ENCODE measurements around the gene AMER1. TPM values are rescaled to one million over a fixed set of nuclear protein-coding genes. Genes with fewer than 3 reads are reported as not detected.

AMER1 gene
- total and polyA plus RNA-seq, 2 of the 8 experiments (the other 6 are each of a cell fraction or from before 2014, with no cell fraction given) = 3.3 to 9.4 TPM

DNA sequence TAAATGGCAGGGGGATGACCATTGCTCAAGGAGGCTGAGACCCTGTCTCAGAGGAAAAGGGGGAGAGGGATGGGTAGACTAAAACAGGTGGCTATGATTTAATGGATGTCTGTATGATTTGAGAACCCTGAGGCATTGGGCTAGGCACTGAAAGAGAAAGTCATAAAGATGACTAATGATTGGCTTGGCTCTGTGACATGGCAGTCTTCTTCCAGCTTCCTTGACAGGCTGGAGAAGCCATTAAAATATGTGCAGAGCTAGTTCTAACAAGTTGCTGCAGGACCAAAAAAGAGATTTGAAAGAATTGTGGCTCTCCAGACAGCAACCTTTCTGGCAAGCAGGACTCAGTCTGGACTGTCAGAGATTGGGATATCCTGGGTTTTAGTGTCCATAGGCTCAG lies 53.6 kb downstream of the AMER1 start:
- H4K8ac ChIP-seq (ENCODE audit: extremely low read depth, insufficient read depth, low read length) = no peak overlapping the region
- no peaks in the 10 kb centered on the region for H4K20me1 ChIP-seq (replicated peaks in 1 of 2; ENCODE audit: control insufficient read depth in 1 of 2, insufficient read depth in 2 of 2, low read length in 2 of 2)
- no peak overlapping the region for H2BK120ac ChIP-seq (replicated peaks; ENCODE audit: low read depth, low read length)
- no peak overlapping the region for H3K27ac ChIP-seq (ENCODE audit: low read depth, low read length)
- no peak for FAIRE-seq
- no peak overlapping the region for H2BK5ac ChIP-seq (ENCODE audit: low read depth, low read length)
- no peak overlapping the region for H2BK20ac ChIP-seq (ENCODE audit: low read length)
- no peaks in the 10 kb centered on the region for H3K27me3 ChIP-seq (replicated peaks in 1 of 4; ENCODE audit: control insufficient read depth in 3 of 4, extremely low read depth in 1 of 4, insufficient read depth in 3 of 4, low read length in 3 of 4)
- H3K9ac ChIP-seq (replicated peaks in 1 of 4; ENCODE audit: extremely low read depth in 1 of 4, low read depth in 3 of 4, low read length in 3 of 4) = no peak overlapping the region
- H3K23ac ChIP-seq (ENCODE audit: insufficient read length) = no peak overlapping the region
- no peaks in the 10 kb centered on the region for H3K79me2 ChIP-seq (ENCODE audit: control insufficient read depth in 1 of 2, insufficient read depth in 2 of 2, low read length in 2 of 2)
- H2BK12ac ChIP-seq (ENCODE audit: low read depth, low read length) = no peak overlapping the region
- no peak overlapping the region for H3K18ac ChIP-seq (ENCODE audit: extremely low read depth, low read length)
- H2AFZ ChIP-seq (ENCODE audit: low read length) = no peak overlapping the region
- H3K4me2 ChIP-seq (ENCODE audit: insufficient read depth in 1 of 2, low read depth in 2 of 2, low read length in 2 of 2) = no peak overlapping the region
- H3K14ac ChIP-seq (ENCODE audit: insufficient read length) = no peak overlapping the region
- H3K9me3 ChIP-seq (ENCODE audit: insufficient read depth in 2 of 2, low read depth in 1 of 2, low read length in 1 of 2) = peaks cover 2 to 10% of the 10 kb centered on the region in 2 experiments; a peak in 1 of 4 replicates
- no peak overlapping the region for H3K4ac ChIP-seq (replicated peaks; ENCODE audit: insufficient read length, low read depth, low read length)
- no peak overlapping the region for H2BK15ac ChIP-seq (ENCODE audit: low read length)
- H3K4me1 ChIP-seq (replicated peaks in 1 of 4; ENCODE audit: control insufficient read depth in 3 of 4, insufficient read depth in 4 of 4, low read length in 3 of 4) = peaks cover 0 to 2% (median 0%) of the 10 kb centered on the region in 4 experiments; a peak in 2 of 7 replicates
- no peaks in the 10 kb centered on the region for H3K36me3 ChIP-seq (ENCODE audit: control insufficient read depth in 2 of 4, insufficient read depth in 4 of 4, low read length in 3 of 4)
- H3K4me3 ChIP-seq (ENCODE audit: extremely low read depth in 1 of 4, insufficient read depth in 2 of 4, low read depth in 3 of 4, low read length in 4 of 4) = no peak overlapping the region
- H2AK5ac ChIP-seq (ENCODE audit: low read depth, low read length) = no peak overlapping the region
- H4K5ac ChIP-seq (ENCODE audit: insufficient read length, low read depth, low read length) = no peak overlapping the region
- no peaks in the 10 kb centered on the region for H3K79me1 ChIP-seq (ENCODE audit: low read depth, low read length)
- H4K91ac ChIP-seq (replicated peaks; ENCODE audit: insufficient read length, low read length) = no peak overlapping the region
- no peak overlapping the region for H3K56ac ChIP-seq (replicated peaks; ENCODE audit: insufficient read length, low read depth, low read length)
- POLR2A ChIA-PET (ENCODE audit: partially characterized antibody) = no interaction called here
- no peaks in the 10 kb centered on the region for H3K23me2 ChIP-seq (ENCODE audit: low read depth, low read length)
- DNase-seq (ENCODE audit: low read depth in 1 of 2, low spot score in 2 of 2) = no peak
- CTCF ChIA-PET (ENCODE audit: partially characterized antibody) = interaction anchor here (1.8 kb wide), 1 partner anchor 55 kb away, joined by 5 read pairs; no protein-coding TSS in a partner anchor
- no peak for TF ChIP-seq JUND (IDR thresholded peaks at IDR 0.05; ENCODE audit: low read length)
- no peak for TF ChIP-seq JUN (IDR thresholded peaks at IDR 0.05; ENCODE audit: low read depth, low read length)
- no peak for TF ChIP-seq SIX5 (IDR thresholded peaks at IDR 0.05; ENCODE audit: low read depth, low read length)
- no peak for TF ChIP-seq E2F6 (IDR thresholded peaks at IDR 0.05)
- TF ChIP-seq CEBPB (IDR thresholded peaks at IDR 0.05; ENCODE audit: low read depth, low read length) = no peak
- TF ChIP-seq RFX5 (IDR thresholded peaks at IDR 0.05; ENCODE audit: borderline replicate concordance, low read depth, low read length) = no peak
- TF ChIP-seq CTBP2 (IDR thresholded peaks at IDR 0.05; ENCODE audit: borderline replicate concordance, insufficient read depth, insufficient read length, low read length) = no peak
- no peak for TF ChIP-seq MAX (IDR thresholded peaks at IDR 0.05)
- TF ChIP-seq, protein P1, sequence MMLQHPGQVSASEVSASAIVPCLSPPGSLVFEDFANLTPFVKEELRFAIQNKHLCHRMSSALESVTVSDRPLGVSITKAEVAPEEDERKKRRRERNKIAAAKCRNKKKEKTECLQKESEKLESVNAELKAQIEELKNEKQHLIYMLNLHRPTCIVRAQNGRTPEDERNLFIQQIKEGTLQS (IDR thresholded peaks at IDR 0.05; ENCODE audit: insufficient read depth, low read depth, low read length) = no peak
- TF ChIP-seq RNF2 (IDR thresholded peaks at IDR 0.05; ENCODE audit: borderline replicate concordance, low read depth, low read length, missing control alignments, poor library complexity, severe bottlenecking) = no peak
- TF ChIP-seq SIN3A (conservative IDR thresholded peaks at IDR 0.05 in 1 of 2, IDR thresholded peaks at IDR 0.05 in 1 of 2; ENCODE audit: low read depth in 1 of 2, low read length in 2 of 2) = no peak
- no peak for TF ChIP-seq HDAC6 (IDR thresholded peaks at IDR 0.05; ENCODE audit: low read depth, low read length)
- no peak for TF ChIP-seq TBP (IDR thresholded peaks at IDR 0.05; ENCODE audit: low read depth, low read length)
- TF ChIP-seq TCF12 (IDR thresholded peaks at IDR 0.05; ENCODE audit: low read depth, low read length) = no peak

Data from H1 (cell line).